GM18873 (cell line): Measurements from ENCODE around the gene CHMP5.
"Not testable (repeated sequence)": the region's sequence is repeated elsewhere in the genome, so short reads cannot be mapped to it uniquely, and the experiment has no call there.

Experiments
- ATAC-seq: cut with Tn5 transposase; IDR thresholded peaks from one replicate; pipeline ENCODE4 v1.9.1; 2021; ENCODE audit warnings: mild to moderate bottlenecking, moderate library complexity, moderate number of reproducible peaks; ENCODE audit not compliant: unreplicated experiment, low FRiP score

CHMP5 gene

GRCh38 chr9:33310748-33311147 is 45.9 kb downstream of the CHMP5 start:
- ATAC-seq, result no peak

GRCh38 chr9:33311953-33312352 is 47.1 kb downstream of the CHMP5 start:
- ATAC-seq, result no peak

- no peak for ATAC-seq
These were observed 50.5 kb downstream of the CHMP5 start for GRCh38 chr9:33315371-33315770.

- ATAC-seq, result not testable (repeated sequence)
These were observed 52.3 kb downstream of the CHMP5 start for GRCh38 chr9:33317136-33317535.

GRCh38 chr9:33318225-33318624 is 53.4 kb downstream of the CHMP5 start:
- ATAC-seq, result no peak

- no peak for ATAC-seq
These were observed 53.9 kb downstream of the CHMP5 start for GRCh38 chr9:33318781-33319180.

GRCh38 chr9:33320230-33320567 is 55.4 kb downstream of the CHMP5 start:
- no peak for ATAC-seq

GRCh38 chr9:33320568-33321261 is 55.9 kb downstream of the CHMP5 start:
- ATAC-seq, result no peak

GRCh38 chr9:33329117-33329563 is 64.3 kb downstream of the CHMP5 start:
- no peak for ATAC-seq

GRCh38 chr9:33329979-33330378 is 65.1 kb downstream of the CHMP5 start:
- ATAC-seq, result no peak

- ATAC-seq, result no peak
These were observed 66.6 kb downstream of the CHMP5 start for GRCh38 chr9:33331377-33331891.
